ENCODE measurements around the gene DSC2. TPM values are rescaled to one million over a fixed set of nuclear protein-coding genes. Genes with fewer than 3 reads are reported as not detected.

Gene DSC2
- total RNA-seq, 2 experiments from 2014 or later, result not detected

GRCh38 chr18:31105733-31106132, 3.5 kb upstream of the DSC2 start:
- H3K4me1 Mint-ChIP-seq, result no peaks in the 10 kb centered on the region
- no peaks in the 10 kb centered on the region for H3K9me3 Mint-ChIP-seq
- H3K4me3 Mint-ChIP-seq, result no peak overlapping the region
- CTCF ChIA-PET, result no interaction called here
- H3K36me3 Mint-ChIP-seq (ENCODE audit: low read depth), result no peaks in the 10 kb centered on the region
- POLR2A ChIA-PET, result no interaction called here
- DNase-seq, result no peak
- H3K27ac Mint-ChIP-seq, result no peak overlapping the region
- peaks cover 19% of the 10 kb centered on the region for H3K27me3 Mint-ChIP-seq

- no peaks in the 10 kb centered on the region for H3K9me3 Mint-ChIP-seq
- H3K4me1 Mint-ChIP-seq, result no peaks in the 10 kb centered on the region
- no peaks in the 10 kb centered on the region for H3K36me3 Mint-ChIP-seq (ENCODE audit: low read depth)
- no peak overlapping the region for H3K27ac Mint-ChIP-seq
- ChIA-PET POLR2A (no interaction called here), CTCF (no interaction called here)
- peaks cover 32% of the 10 kb centered on the region for H3K27me3 Mint-ChIP-seq
- no peak overlapping the region for H3K4me3 Mint-ChIP-seq
- no peak for DNase-seq
Measured at GRCh38 chr18:31104444-31104843, 2.2 kb upstream of the DSC2 start.

DNA sequence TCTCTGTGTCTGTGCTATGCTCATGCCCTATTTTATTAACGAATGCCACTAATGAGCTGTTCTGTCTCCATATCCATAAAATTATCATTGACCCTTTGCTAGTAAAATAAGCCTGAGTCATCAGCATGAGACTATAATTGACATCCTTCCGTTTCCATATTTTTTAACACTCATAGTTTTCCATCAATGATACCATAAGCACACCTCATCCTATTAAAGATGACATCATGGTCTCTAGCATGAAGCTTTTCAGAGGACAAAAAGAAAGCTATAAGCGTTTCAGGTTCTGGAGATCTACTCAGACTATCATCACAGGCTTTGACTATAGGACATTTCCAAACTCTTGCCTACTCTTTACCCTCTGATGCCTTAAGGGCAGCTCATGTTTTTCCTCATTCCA, 1.2 kb upstream of the DSC2 start:
- POLR2A ChIA-PET, result no interaction called here
- Mint-ChIP-seq H3K27ac (no peak overlapping the region), H3K4me1 (no peaks in the 10 kb centered on the region), H3K9me3 (no peaks in the 10 kb centered on the region), H3K4me3 (no peak overlapping the region), H3K36me3 (ENCODE audit: low read depth) (no peaks in the 10 kb centered on the region), H3K27me3 (peaks cover 38% of the 10 kb centered on the region)
- CTCF ChIA-PET, result no interaction called here
- DNase-seq, result no peak

DNA sequence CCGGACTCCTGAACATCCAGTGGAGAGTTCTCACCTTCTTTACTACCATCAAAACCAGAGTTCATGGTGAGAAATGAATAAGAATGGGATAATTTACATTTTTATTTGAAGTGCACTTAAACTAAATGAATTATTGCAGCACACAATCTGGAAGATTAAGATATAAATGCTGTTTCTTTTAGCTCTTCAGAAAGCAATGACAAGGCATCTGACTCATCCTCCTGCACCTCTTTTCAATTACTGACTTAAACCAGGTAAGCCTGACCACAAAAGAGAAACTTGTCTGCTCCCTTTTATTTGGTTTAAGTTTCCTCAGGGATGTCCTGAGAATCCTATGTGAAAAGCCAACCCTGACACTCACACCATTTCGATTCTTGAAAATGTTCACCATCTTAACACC, 720 bp upstream of the DSC2 start:
- H3K36me3 Mint-ChIP-seq (ENCODE audit: low read depth), result no peaks in the 10 kb centered on the region
- no peak overlapping the region for H3K27ac Mint-ChIP-seq
- H3K4me1 Mint-ChIP-seq, result no peaks in the 10 kb centered on the region
- no peaks in the 10 kb centered on the region for H3K9me3 Mint-ChIP-seq
- peaks cover 38% of the 10 kb centered on the region for H3K27me3 Mint-ChIP-seq
- H3K4me3 Mint-ChIP-seq, result no peak overlapping the region
- CTCF ChIA-PET, result no interaction called here
- DNase-seq, result no peak
- POLR2A ChIA-PET, result no interaction called here

- Mint-ChIP-seq H3K27ac (no peak overlapping the region), H3K27me3 (peaks cover 38% of the 10 kb centered on the region), H3K9me3 (no peaks in the 10 kb centered on the region), H3K4me1 (no peaks in the 10 kb centered on the region), H3K36me3 (ENCODE audit: low read depth) (no peaks in the 10 kb centered on the region), H3K4me3 (no peak overlapping the region)
- DNase-seq, result no peak
- ChIA-PET CTCF (no interaction called here), POLR2A (no interaction called here)
Measured at GRCh38 chr18:31101183-31102024, 817 bp downstream of the DSC2 start.

- H3K4me3 Mint-ChIP-seq, result no peak overlapping the region
- POLR2A ChIA-PET, result no interaction called here
Measured at GRCh38 chr18:31100436-31101182, 1.6 kb downstream of the DSC2 start.

DNA sequence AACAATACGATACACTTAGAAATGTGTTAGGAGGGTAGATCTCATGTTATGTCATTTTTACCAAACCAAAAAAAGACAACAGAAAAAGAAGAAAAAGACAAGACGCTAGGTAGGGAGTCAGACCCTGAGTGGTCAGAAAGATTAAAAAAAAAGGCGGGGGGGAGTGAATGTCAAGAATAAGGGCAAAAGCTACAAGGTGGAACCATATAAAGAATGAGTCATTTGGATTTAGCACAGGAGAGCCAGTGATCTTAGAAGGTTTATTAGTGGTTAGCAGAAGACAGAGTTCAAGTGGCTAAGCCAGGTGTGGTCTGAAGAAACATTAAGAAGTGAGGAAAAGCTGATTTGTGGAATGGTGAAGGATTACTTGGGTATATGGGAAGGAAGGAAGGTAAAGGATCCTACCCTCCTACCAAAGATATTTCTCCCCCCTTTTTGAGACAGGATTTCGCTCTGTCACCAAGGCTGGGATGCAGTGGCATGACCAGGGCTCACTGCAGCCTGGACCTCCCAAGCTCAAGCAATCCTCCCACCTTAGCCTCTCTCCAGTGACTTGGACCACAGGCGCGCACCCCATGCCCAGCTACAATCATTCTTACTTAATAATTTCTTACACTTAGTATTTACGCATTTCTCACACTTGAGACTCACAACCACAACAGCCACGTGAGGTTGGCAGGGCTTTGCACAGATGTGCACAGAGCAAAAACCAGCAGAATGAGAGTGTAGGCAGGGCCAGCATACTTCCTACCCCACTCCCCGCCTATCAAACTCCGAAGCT, 2.6 kb downstream of the DSC2 start:
- Mint-ChIP-seq H3K27ac (no peak overlapping the region), H3K27me3 (peaks cover 38% of the 10 kb centered on the region), H3K4me3 (no peak overlapping the region), H3K9me3 (no peaks in the 10 kb centered on the region), H3K4me1 (no peaks in the 10 kb centered on the region), H3K36me3 (ENCODE audit: low read depth) (no peaks in the 10 kb centered on the region)
- ChIA-PET POLR2A (no interaction called here), CTCF (no interaction called here)
- no peak for DNase-seq

More at GRCh38 chr18:31100436-31101182, 1.6 kb downstream of the DSC2 start:
- DNase-seq, result no peak
- peaks cover 38% of the 10 kb centered on the region for H3K27me3 Mint-ChIP-seq
- H3K36me3 Mint-ChIP-seq (ENCODE audit: low read depth), result no peaks in the 10 kb centered on the region
- no peaks in the 10 kb centered on the region for H3K9me3 Mint-ChIP-seq
- no peak overlapping the region for H3K27ac Mint-ChIP-seq
- H3K4me1 Mint-ChIP-seq, result no peaks in the 10 kb centered on the region
- CTCF ChIA-PET, result no interaction called here

- Mint-ChIP-seq H3K36me3 (ENCODE audit: low read depth) (no peaks in the 10 kb centered on the region), H3K27me3 (peaks cover 38% of the 10 kb centered on the region), H3K4me1 (no peaks in the 10 kb centered on the region), H3K4me3 (no peak overlapping the region), H3K9me3 (no peaks in the 10 kb centered on the region), H3K27ac (no peak overlapping the region)
- no peak for DNase-seq
- ChIA-PET CTCF (no interaction called here), POLR2A (no interaction called here)
Measured at GRCh38 chr18:31098878-31099277, 3.3 kb downstream of the DSC2 start.

GRCh38 chr18:31097666-31098065, 4.6 kb downstream of the DSC2 start:
- H3K4me1 Mint-ChIP-seq, result no peaks in the 10 kb centered on the region
- peaks cover 32% of the 10 kb centered on the region for H3K27me3 Mint-ChIP-seq
- H3K27ac Mint-ChIP-seq, result no peak overlapping the region
- no peaks in the 10 kb centered on the region for H3K36me3 Mint-ChIP-seq (ENCODE audit: low read depth)
- ChIA-PET CTCF (no interaction called here), POLR2A (no interaction called here)
- no peak overlapping the region for H3K4me3 Mint-ChIP-seq
- H3K9me3 Mint-ChIP-seq, result no peaks in the 10 kb centered on the region
- DNase-seq, result no peak

GRCh38 chr18:31093880-31094279, 8.3 kb downstream of the DSC2 start:
- Mint-ChIP-seq H3K9me3 (no peaks in the 10 kb centered on the region), H3K4me1 (no peaks in the 10 kb centered on the region)
- CTCF ChIA-PET, result no interaction called here

DNA sequence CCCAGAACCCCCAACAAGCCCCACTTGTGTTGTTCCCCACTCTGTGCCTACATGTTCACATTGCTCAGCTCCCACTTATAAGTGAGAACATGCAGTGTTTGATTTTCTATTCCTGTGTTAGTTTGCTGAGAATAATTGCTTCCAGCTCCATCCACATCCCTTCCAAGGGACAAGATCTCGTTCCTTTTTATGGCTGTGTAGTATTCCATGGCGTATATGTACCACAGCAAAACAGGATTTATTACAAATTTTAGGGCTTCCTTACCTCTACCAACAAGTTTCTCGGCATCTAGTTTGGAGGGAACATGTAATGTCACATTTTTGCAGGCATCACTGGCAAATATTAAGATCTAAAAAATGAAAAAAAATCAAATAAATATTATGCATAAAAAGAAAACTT, 8.9 kb downstream of the DSC2 start:
- H3K36me3 Mint-ChIP-seq (ENCODE audit: low read depth), result no peaks in the 10 kb centered on the region
- POLR2A ChIA-PET, result no interaction called here
- H3K9me3 Mint-ChIP-seq, result no peaks in the 10 kb centered on the region
- CTCF ChIA-PET, result no interaction called here
- no peak overlapping the region for H3K27ac Mint-ChIP-seq
- no peak overlapping the region for H3K4me3 Mint-ChIP-seq
- no peak for DNase-seq
- no peaks in the 10 kb centered on the region for H3K27me3 Mint-ChIP-seq
- H3K4me1 Mint-ChIP-seq, result no peaks in the 10 kb centered on the region

More at GRCh38 chr18:31093880-31094279, 8.3 kb downstream of the DSC2 start:
- no peak overlapping the region for H3K4me3 Mint-ChIP-seq
- H3K36me3 Mint-ChIP-seq (ENCODE audit: low read depth), result no peaks in the 10 kb centered on the region
- H3K27me3 Mint-ChIP-seq, result peaks cover 2% of the 10 kb centered on the region
- POLR2A ChIA-PET, result no interaction called here
- H3K27ac Mint-ChIP-seq, result no peak overlapping the region
- no peak for DNase-seq

GRCh38 chr18:31091350-31091749, 10.9 kb downstream of the DSC2 start:
- H3K4me3 Mint-ChIP-seq, result no peak overlapping the region
- CTCF ChIA-PET, result no interaction called here
- DNase-seq, result no peak
- H3K27ac Mint-ChIP-seq, result no peak overlapping the region
- no peaks in the 10 kb centered on the region for H3K36me3 Mint-ChIP-seq (ENCODE audit: low read depth)
- POLR2A ChIA-PET, result no interaction called here
- H3K27me3 Mint-ChIP-seq, result no peaks in the 10 kb centered on the region
- no peaks in the 10 kb centered on the region for H3K4me1 Mint-ChIP-seq
- H3K9me3 Mint-ChIP-seq, result no peaks in the 10 kb centered on the region

DNA sequence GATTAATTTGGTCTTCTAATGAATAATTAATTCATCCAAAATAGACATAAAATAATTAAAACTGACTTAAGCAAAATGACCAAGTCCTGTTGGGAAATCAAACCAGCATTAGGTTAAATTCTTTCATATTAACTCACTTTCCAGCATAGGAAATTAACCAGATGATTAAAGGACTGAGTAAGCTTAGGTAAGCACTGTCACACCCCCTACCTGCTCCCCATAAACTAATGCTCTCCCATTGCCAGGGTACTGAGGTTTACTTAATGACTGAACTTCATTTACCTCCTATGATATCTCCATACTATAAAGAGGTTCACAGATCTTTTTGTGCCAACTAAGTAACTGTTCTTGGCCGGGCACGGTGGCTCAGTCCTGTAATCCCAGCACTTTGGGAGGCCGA, 13.7 kb downstream of the DSC2 start:
- H3K9me3 Mint-ChIP-seq, result no peaks in the 10 kb centered on the region
- no peak for DNase-seq
- H3K4me1 Mint-ChIP-seq, result no peaks in the 10 kb centered on the region
- ChIA-PET CTCF (no interaction called here), POLR2A (no interaction called here)
- no peaks in the 10 kb centered on the region for H3K36me3 Mint-ChIP-seq (ENCODE audit: low read depth)
- no peak overlapping the region for H3K27ac Mint-ChIP-seq
- no peak overlapping the region for H3K4me3 Mint-ChIP-seq
- H3K27me3 Mint-ChIP-seq, result no peaks in the 10 kb centered on the region
